ENCODE results near the gene PLAU.

Gene PLAU

GRCh38 chr10:73910764-73911552, at the start of gene PLAU:
Gene PLAU, plus strand, starts transcription at chr10:73911132. Its CDS starts 424 bp downstream, at chr10:73911556.
- no peak for DNase-seq

- no peak for DNase-seq
Observed at GRCh38 chr10:73862011-73862410, 48.9 kb upstream of the PLAU start.

- DNase-seq = no peak
Observed at GRCh38 chr10:73863039-73863817, 47.7 kb upstream of the PLAU start.

- no peak for DNase-seq
Observed at GRCh38 chr10:73864229-73864628, 46.7 kb upstream of the PLAU start.

GRCh38 chr10:73865107-73865458, 45.8 kb upstream of the PLAU start:
- DNase-seq = no peak

GRCh38 chr10:73865459-73866442, 45.2 kb upstream of the PLAU start:
- no peak for DNase-seq

GRCh38 chr10:73866621-73867020, 44.3 kb upstream of the PLAU start:
- no peak for DNase-seq

- no peak for DNase-seq
Observed at GRCh38 chr10:73867126-73867807, 43.7 kb upstream of the PLAU start.

GRCh38 chr10:73867871-73868631, 42.9 kb upstream of the PLAU start:
- DNase-seq = no peak

GRCh38 chr10:73868655-73869195, 42.2 kb upstream of the PLAU start:
- no peak for DNase-seq

GRCh38 chr10:73871295-73872189, 39.4 kb upstream of the PLAU start:
- no peak for DNase-seq

- no peak for DNase-seq
Observed at GRCh38 chr10:73872190-73872710, 38.7 kb upstream of the PLAU start.

- DNase-seq = no peak
Observed at GRCh38 chr10:73873142-73873837, 37.6 kb upstream of the PLAU start.

- no peak for DNase-seq
Observed at GRCh38 chr10:73873838-73874215, 37.1 kb upstream of the PLAU start.

GRCh38 chr10:73874267-73875138, 36.4 kb upstream of the PLAU start, which contains the start of gene CAMK2G:
Gene CAMK2G, minus strand, starts transcription at chr10:73874555. Its CDS starts 94 bp downstream, at chr10:73874461.
- DNase-seq = no peak

- DNase-seq = no peak
Observed at GRCh38 chr10:73875139-73875475, 35.8 kb upstream of the PLAU start.

- DNase-seq = no peak
Observed at GRCh38 chr10:73876157-73876556, 34.8 kb upstream of the PLAU start.

GRCh38 chr10:73876566-73876965, 34.4 kb upstream of the PLAU start:
- no peak for DNase-seq
